Muscle layer of duodenum (tissue), 2 donors: ENCODE data around the gene CRAT.
A peak's percentile ranks its signal among the peaks of the same experiment; 100 is the strongest.

Source experiments
- H3K27ac ChIP-seq: one replicate; pipeline ENCODE4 v1.7.0; 2013; ENCODE audit warnings: mild to moderate bottlenecking, low read length
- H3K27me3 ChIP-seq: one replicate; pipeline ENCODE4 v1.7.0; 2013; ENCODE audit warnings: low read depth, mild to moderate bottlenecking, control low read depth, low read length
- H3K36me3 ChIP-seq, 2 donors: one replicate each; pipeline ENCODE4 v1.7.0; 2013; ENCODE audit warnings: low read length in 2 of 2, control low read depth in 1 of 2, mild to moderate bottlenecking in 1 of 2; ENCODE audit not compliant: insufficient read depth in 2 of 2, control insufficient read depth in 1 of 2
- H3K4me1 ChIP-seq, 2 donors: one replicate each; pipeline ENCODE4 v1.7.0; 2013; ENCODE audit warnings: low read length in 2 of 2, mild to moderate bottlenecking in 2 of 2, control low read depth in 1 of 2, moderate library complexity in 1 of 2; ENCODE audit not compliant: insufficient read depth in 2 of 2, control insufficient read depth in 1 of 2
- H3K4me3 ChIP-seq, 2 donors: one replicate each; pipeline ENCODE4 v1.7.0; 2013; ENCODE audit warnings: low read length in 2 of 2, low read depth in 1 of 2, mild to moderate bottlenecking in 1 of 2
- H3K9me3 ChIP-seq, 2 donors: one replicate each; pipeline ENCODE4 v1.7.0; 2013; ENCODE audit warnings: low read length in 2 of 2, control low read depth in 1 of 2, mild to moderate bottlenecking in 1 of 2; ENCODE audit not compliant: control insufficient read depth in 1 of 2
- donor health status: healthy.

Gene CRAT

DNA sequence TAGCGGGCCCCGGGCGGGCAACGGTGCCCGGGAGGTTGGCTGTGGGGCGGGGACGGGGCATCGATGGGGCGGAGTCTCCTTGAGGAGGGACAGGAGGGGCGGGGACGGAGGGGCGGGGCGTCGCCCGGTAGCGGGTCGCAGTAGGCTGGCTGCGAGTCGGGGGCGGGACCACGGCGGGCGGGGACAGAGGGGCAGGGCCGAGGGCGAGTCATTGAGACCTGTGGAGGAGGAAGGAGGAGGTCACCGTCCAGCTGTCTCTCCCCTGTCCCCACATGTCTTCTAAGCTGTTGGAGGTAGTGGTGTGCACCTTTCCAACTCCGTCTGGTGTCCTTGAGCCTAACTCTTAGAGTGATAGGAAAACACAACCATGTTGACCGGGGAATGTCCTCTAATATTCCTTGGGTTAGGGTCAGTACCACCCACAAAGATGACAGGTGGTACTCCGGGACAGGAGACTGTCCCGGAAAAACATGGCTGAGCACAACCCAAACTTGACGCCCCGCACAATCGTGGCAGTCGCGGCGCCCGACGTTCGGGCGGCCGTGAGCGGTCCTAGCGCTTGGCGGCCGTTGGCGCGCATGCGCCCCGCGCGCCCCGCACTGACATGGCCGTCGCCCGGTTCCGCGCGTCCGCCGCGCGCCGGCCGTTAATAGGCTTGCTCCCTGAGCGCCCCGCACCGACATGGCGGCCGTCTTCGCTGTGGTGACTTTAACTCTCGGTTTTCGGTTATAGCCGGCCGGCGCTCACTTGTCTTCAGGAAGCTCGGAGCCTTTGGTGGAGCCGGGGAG lies at the start of gene CRAT, which contains the start of gene PTPA:
Gene CRAT, minus strand, starts transcription at position 54 of the 788 bp plus-strand sequence. CDS start 284 bp downstream, outside the sequence.
Gene PTPA, plus strand, starts transcription at position 676 of the 788 bp plus-strand sequence. CDS start 186 bp downstream, outside the sequence.
- H3K4me1 ChIP-seq: peaks cover 13 to 26% of the 10 kb centered on the region in 2 donors
- no peaks in the 10 kb centered on the region for H3K27me3 ChIP-seq
- no peaks in the 10 kb centered on the region for H3K9me3 ChIP-seq
- H3K27ac ChIP-seq: peak within 1 kb of the TSS; percentile 98
- peaks cover 0 to 14% of the 10 kb centered on the region in 2 donors for H3K36me3 ChIP-seq
- peak within 1 kb of the TSS; percentile 83 to 95 for H3K4me3 ChIP-seq

DNA sequence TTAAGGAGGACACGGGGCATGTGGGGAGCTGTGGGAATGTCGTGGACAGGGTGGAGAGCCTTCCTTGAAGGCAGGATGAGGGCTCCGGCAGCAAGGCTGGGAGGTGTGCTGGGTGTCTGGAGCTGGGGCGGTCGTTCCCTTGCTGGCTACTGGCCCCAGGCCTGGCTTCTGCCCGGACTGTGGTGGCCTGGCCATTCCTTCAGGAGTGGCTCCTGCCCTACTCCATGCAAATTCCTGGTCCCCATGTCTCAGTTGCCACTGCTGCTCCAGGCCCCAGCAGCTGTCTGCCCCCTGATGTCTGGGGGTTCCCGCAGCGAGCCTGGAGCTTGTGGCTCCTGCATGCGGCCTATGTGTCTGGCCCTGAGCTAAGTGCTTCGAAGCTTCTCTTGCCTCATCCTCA lies 45.6 kb upstream of the CRAT start:
- Histone ChIP-seq H3K27me3 (no peaks in the 10 kb centered on the region), H3K9me3 (no peaks in the 10 kb centered on the region), H3K4me1 (no peaks in the 10 kb centered on the region), H3K36me3 (peaks cover 3 to 30% of the 10 kb centered on the region in 2 donors), H3K4me3 (no peak overlapping the region), H3K27ac (no peak overlapping the region)

DNA sequence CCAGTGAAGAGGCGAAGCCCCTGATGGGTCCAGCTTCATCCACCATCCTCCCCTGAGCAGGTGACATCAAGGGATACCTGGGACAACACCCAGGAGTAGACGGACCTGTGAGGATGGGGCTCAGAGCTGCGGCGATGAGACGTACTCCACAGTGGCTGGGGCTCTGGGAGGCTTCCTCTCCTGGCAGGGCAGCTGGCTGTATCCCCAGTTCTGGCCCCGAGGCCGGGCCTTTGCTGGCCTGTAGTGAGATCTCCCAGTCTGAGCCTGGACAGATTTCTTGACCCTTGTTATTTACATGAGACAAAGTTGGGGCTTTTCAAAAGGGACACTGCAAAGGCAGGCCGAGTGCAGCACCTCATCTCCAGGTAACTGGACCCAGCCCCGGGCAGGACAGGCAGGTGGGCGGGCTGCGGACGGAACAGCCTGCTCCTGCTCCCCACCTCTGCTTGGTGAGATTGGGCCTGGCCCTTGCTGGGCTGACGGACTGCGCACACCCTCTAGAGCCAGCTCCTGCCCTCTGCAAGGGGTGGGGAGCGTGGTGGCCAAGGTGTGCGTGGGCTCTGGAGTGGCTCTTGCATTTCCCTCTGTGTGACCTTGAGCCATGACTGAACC lies 44.4 kb upstream of the CRAT start:
- Histone ChIP-seq H3K27ac (no peak overlapping the region), H3K36me3 (peaks cover 4 to 30% of the 10 kb centered on the region in 2 donors), H3K4me1 (no peaks in the 10 kb centered on the region), H3K9me3 (no peaks in the 10 kb centered on the region), H3K4me3 (no peak overlapping the region), H3K27me3 (no peaks in the 10 kb centered on the region)

DNA sequence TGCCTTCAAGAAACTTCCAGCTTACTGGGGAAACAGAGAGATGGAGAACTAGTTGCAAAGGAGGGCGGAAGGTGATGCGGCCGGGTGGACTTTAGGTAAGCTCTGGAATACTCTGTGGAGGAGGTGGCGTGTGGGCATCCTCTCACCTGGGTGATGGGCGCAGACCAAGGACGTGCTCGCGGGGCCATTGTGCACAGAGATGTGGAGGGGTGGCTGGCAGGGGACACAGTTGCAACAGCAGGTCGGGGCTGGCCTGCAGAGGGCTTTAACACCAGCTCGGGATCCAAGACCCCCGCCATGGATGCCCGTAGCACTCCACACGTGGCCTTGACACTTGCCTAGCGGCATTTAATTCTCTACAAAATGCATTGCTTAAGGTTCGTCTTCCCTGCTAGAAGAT lies 40.9 kb upstream of the CRAT start:
- H3K9me3 ChIP-seq: no peaks in the 10 kb centered on the region
- H3K27me3 ChIP-seq: no peaks in the 10 kb centered on the region
- H3K4me1 ChIP-seq: peaks cover 8 to 11% of the 10 kb centered on the region in 2 donors
- H3K4me3 ChIP-seq: no peak overlapping the region
- peaks cover 14 to 39% of the 10 kb centered on the region in 2 donors for H3K36me3 ChIP-seq
- H3K27ac ChIP-seq: no peak overlapping the region

DNA sequence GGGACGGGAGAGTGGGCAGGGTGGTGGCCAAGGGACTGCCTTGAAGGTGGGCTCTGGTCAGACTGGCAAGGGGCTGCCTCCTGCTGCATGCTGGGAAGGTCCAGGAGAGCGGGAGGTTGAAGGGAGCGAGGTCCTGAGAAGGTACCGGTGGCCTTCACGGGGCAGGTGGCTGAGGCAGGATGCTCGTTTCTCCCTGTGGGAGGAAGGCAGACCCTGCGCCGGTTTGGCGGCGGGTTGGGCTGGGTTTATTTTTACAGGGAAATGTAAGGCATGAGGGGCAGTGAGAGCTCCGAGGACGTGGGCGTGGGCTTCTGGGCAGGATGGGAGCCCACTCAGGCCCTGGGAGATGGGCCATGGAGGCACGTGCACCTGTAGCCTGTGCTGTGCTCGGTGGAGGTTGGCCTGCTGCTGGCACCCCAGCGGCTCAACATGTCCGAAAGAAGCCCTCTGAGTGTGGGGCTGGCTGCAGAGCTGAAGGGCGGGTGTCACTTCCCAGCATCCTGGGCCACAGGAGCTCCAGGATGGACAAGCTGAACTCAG lies 40.1 kb upstream of the CRAT start:
- no peak overlapping the region for H3K27ac ChIP-seq
- no peaks in the 10 kb centered on the region for H3K9me3 ChIP-seq
- no peak overlapping the region for H3K4me3 ChIP-seq
- peaks cover 9 to 18% of the 10 kb centered on the region in 2 donors for H3K4me1 ChIP-seq
- H3K27me3 ChIP-seq: no peaks in the 10 kb centered on the region
- peaks cover 14 to 35% of the 10 kb centered on the region in 2 donors for H3K36me3 ChIP-seq

DNA sequence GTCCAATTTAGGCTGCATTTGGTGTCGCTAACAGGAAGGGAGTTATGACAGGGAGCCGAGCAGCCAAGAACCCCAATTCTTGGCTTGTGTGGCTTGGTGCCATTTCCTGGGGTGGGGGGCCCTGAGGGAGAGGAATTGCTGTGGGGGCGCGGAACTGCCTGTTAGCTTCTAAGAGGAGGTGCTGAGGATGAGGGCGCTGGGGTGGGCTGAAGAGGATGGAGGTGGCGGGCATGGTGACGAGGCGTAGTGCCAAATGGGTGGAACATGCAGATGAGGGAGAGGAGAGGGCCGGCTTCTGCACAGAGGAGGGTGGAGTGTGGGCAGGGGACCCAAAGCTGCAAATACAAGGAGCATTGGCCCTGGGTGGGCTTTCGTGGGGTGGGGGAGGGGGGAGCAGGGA lies 39.5 kb upstream of the CRAT start:
- peaks cover 16 to 28% of the 10 kb centered on the region in 2 donors for H3K36me3 ChIP-seq
- H3K4me1 ChIP-seq: peaks cover 15 to 24% of the 10 kb centered on the region in 2 donors
- H3K27ac ChIP-seq: no peak overlapping the region
- H3K27me3 ChIP-seq: no peaks in the 10 kb centered on the region
- H3K9me3 ChIP-seq: no peaks in the 10 kb centered on the region
- H3K4me3 ChIP-seq: no peak overlapping the region

DNA sequence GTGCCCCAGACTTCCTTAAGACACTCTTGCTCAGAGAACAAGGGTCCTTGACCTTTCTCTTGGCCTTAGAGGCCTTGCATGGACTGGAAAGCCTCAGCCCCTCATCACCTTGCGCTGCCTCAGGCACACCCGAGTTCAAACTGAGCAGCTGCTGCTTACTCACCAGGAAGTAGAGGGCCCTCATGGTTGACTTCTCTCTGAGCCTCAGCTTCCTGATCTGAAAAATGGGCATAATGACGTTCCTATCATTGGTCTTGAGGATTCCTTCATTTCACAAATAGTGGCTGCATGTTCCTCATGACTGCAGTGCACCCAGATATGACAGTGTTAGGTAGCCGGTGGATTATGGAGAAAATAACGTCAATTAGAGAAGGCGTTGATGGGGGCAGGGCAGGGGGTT lies 38.8 kb upstream of the CRAT start:
- H3K27ac ChIP-seq: no peak overlapping the region
- no peaks in the 10 kb centered on the region for H3K9me3 ChIP-seq
- peaks cover 16 to 22% of the 10 kb centered on the region in 2 donors for H3K36me3 ChIP-seq
- H3K27me3 ChIP-seq: no peaks in the 10 kb centered on the region
- peaks cover 15 to 26% of the 10 kb centered on the region in 2 donors for H3K4me1 ChIP-seq
- no peak overlapping the region for H3K4me3 ChIP-seq

DNA sequence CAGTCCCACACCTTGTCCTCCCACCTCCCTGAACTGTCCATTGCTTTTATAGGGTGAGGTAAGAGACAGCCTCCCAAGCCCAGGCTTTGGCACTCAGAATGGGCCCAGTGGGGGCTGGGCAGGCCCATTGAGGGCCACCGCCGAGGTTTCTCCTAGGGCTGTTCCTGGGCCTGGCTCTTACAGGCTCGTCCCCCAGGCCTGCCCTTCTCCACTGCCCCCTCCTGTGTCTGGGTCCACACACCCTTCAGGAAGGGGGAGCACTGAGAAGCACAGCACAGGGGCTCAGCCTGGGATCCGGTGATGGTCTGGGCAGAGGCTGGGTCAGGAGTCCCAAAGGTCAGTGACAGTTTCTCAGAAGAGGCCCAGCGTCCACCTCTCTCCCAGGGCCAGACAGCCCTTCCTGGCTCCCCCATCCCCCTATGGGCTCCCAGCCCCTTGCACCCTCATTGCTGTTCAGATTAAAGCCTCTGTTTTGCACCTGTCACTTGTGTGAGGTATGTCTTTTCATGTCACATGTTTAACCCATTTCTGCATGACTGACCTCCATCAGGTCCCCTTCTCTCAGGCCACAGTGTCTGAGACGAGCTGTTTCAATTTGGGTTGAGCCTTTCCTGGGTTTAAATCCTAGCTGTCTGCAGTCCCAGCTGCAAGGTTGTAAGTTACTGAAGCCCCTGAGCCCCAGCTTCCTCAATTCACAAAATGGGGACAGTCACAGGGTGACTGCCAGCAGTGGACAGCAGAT lies 38.0 kb upstream of the CRAT start:
- Histone ChIP-seq H3K36me3 (peaks cover 16 to 23% of the 10 kb centered on the region in 2 donors), H3K4me3 (no peak overlapping the region), H3K27me3 (no peaks in the 10 kb centered on the region), H3K27ac (no peak overlapping the region), H3K4me1 (peaks cover 15 to 33% of the 10 kb centered on the region in 2 donors), H3K9me3 (no peaks in the 10 kb centered on the region)

DNA sequence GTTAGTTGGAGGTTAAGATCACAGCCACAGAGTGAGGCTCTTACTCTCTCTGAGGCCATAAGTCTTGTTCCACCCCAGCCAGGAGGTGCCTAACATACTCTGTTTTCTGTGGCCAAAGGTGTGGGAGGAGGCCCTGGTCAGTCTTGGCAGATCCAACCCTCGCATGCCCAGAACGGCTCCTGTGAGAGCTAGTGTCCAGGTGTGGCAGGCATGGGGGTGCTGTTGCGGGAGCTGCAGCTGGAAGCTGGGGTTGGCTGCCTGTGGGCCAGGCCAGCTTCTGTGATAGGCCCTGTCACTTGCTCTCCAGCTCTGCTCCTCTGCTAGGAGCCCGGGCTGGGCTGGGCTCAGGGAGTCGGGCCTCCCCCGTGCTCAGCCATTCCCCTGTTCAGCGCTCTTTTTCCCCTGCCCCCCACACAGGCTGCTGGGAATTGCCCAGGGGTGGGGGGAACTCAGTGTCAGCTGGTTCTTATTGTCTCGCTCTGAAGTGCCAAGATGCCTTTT lies 35.9 kb upstream of the CRAT start:
- H3K9me3 ChIP-seq: no peaks in the 10 kb centered on the region
- no peaks in the 10 kb centered on the region for H3K27me3 ChIP-seq
- peaks cover 33 to 54% of the 10 kb centered on the region in 2 donors for H3K4me1 ChIP-seq
- H3K27ac ChIP-seq: peak overlapping the region; percentile 76
- H3K4me3 ChIP-seq: no peak overlapping the region
- peaks cover 12 to 16% of the 10 kb centered on the region in 2 donors for H3K36me3 ChIP-seq

DNA sequence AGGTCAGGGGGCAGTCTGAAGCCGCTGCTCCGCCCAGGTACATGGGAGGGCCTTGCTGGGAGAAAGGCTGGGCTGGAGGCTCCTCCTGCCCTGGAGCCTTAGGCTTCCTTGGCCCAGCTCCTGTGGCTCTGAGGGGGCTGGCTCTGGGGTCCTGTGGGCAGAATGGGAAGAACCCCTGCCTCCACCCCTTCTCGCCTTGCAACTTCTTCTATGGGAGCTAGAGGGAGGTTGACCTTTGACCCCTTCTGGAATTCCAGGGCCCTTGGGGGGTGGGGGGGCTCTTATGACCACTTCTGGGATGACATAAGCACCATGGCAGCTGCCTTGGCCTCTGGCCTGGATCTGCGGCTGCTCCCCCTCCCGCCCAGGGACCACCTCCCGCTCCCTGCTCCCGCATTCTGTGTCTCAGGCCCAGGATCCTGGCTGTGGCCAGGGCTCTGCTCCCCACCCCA lies 35.3 kb upstream of the CRAT start:
- H3K27me3 ChIP-seq: no peaks in the 10 kb centered on the region
- H3K9me3 ChIP-seq: no peaks in the 10 kb centered on the region
- H3K36me3 ChIP-seq: peaks cover 13 to 17% of the 10 kb centered on the region in 2 donors
- peak overlapping the region; percentile 76 for H3K27ac ChIP-seq
- H3K4me1 ChIP-seq: peaks cover 39 to 60% of the 10 kb centered on the region in 2 donors
- H3K4me3 ChIP-seq: peak overlapping the region in 1 of 2 donors; percentile 26
